ENCODE measurements around the gene PKIB.
"Not testable (repeated sequence)": the region's sequence is repeated elsewhere in the genome, so short reads cannot be mapped to it uniquely, and the experiment has no call there.

Gene PKIB

DNA sequence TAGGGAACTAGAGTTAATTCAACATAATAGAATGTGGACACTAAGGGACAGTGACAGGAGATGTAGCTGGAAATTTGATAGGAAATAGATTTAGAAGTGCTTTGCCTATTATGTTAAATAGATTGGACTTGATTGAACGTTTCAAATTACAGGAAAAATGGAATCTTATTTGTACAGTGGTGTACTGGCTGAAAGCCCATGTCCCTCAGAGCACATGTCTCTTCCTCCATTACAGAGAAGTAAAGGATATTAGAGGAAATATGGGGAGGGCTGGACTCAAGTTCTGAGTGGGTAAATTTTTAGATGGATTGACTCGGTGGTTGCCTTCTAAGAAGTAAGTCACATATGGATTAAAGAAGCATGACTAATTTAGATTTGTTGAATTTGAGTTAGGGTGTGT lies 11.4 kb downstream of the PKIB start:
- peak; percentile 11 for DNase-seq

DNA sequence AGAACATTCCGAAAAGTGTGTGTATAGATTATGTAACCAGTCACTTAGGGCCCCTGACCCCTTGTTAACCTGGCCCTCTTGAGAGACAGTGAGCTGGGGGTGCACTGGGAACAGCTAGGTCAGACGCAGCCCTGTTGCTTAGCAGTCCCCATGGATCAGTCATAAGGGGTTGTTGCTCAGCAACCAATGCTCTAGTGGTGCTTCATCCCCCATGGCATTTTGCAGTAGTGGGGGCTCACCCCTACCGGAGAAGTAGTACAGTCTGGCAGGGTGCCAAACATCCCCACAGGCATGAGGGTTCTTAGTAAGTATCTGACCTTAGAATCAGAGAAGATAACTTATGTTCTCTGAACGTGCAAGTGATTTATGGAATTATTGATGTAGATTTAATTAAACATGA lies 12.3 kb downstream of the PKIB start:
- peak; percentile 75 for DNase-seq

DNA sequence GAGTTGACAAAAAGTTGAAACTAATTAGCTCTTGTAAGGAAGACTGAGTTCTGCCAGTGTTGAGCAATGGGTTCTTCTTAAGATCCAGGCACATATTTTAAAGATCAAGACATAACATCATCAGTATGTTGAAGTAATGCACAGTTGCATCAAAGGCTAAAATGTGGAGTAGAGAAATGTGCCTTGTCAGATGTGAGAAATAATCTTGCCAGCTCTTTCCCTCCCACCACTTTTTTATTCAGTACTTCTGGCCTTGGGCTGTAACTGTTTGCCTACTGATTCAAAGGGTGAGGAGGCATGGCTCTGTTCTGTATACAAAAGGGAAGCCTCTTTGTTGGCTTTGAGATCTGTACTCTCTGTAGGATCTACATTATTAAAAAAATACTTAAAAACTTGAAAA lies 13.1 kb downstream of the PKIB start:
- no peak for DNase-seq

DNA sequence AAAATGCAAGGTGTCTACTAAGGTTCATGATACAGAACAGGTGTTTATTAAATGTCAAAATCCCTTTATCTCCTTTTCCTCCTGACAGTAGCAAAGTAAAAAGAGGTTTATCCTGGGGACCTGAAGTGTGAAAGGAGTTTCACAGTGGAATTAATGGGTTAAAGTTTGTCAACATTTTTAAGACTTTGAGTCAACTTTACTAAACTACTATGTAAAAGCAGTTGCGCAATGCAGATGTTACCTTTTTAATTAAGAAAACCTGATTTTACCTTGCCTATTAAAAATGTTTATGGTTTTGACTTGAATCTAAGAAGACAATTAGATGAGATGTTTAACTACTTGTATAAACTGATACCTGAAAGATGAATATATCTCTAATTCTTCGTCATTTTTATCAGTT lies 14.6 kb downstream of the PKIB start:
- no peak for DNase-seq

DNA sequence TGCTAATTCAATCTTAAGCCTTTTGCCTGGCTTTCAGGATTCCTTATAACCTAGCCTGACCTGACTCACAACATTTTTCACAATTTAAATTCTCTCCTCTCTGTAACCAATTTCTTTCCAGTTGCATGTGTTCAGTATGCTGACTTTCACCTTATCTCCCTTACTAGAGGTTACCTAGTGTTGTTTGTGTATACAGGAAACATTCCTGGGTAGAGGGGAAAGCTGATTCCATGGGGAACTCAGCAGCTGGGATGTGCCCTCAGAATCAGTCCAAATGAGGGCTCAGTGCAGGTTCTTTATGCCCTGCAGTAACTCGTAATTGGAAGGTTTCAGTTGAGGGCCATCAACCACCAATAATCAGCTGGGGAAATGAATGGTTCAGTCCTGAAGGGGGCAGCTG lies 18.5 kb downstream of the PKIB start:
- DNase-seq: no peak

DNA sequence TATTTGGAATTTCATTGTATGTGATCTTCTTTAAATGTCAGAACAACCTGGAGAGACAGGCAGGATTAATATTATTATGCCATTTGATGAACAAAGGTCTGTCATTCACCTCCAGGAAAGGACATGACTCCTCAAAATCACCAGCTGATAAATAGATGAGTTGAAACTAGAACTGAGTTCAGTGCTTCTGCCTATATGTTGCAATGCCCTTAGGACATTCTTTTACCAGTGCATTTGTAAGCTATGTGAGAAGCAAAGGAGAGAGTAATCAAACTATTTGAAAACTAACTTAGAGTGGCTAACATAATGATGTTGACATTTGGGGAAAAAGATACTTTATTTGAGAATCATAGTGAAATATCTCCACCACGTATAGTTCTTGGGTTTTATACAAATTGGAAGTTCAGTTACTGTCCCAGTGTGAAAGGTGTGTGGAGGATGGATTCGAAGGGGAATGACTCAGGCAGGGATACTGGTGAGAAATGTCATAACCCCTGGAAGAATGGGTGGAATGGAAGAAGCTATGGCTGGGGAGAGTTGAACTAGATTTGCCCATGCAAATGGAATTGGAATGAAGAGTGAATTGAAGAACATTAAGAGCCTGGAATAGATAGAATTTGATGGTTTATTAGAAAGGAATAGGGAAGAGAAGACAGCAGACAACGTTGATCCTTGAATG lies 21.5 kb downstream of the PKIB start:
- no peak for DNase-seq

DNA sequence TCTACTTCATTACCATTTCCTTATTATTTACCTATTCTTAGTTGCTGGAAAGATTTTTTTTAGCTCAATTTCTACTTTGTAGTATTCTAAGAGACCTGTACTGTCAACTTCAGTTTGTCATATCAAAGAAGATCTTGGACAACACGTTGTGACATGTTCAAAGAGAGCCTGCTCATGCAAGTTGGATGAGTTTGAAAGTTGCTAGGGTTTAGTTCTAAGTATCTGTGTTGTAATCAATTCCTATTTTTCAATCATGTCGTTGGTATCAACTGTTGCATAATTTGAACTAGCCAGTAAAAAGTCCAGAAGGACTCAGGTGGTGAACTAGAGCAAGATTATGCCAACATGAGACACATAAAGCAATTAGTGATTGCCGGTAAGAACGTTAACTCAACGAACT lies 30.2 kb downstream of the PKIB start:
- DNase-seq: no peak

DNA sequence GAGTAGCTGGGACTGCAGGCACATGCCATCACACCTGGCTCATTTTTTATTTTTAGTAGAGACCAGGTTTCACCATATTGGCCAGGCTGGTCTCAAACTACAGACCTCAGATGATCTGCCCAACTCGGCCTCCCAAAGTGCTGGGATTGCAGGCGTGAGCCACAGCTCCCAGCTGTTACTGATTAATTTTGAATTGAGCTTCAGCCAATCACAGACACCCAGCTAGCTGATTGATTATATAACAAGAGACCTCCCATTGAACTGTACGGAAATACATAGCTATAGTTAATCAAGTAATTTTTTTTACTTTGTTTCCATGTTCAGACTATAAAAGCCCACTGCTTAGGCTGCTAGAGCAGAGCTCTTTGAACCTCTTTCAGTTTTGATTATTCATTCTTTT lies 31.6 kb downstream of the PKIB start:
- DNase-seq: no peak

DNA sequence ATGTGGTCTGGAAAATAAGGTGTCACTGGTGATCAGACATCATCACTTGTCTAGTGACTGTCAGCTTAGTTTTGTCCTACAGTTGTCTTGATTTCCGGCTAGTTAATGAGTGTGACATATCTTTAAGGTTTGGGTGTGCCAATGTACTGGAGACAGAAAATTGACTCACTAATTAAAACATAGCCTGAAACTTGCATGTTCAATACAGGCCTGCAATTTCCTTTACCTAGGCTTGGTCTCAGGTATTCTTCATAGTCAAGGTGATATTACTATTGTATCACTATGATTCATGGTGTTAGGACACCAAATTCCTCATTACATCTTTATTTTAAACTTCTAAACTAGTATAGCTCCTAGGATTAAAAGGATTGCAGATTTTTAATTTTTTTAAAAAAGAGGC lies 32.4 kb downstream of the PKIB start:
- DNase-seq: not testable (repeated sequence)

DNA sequence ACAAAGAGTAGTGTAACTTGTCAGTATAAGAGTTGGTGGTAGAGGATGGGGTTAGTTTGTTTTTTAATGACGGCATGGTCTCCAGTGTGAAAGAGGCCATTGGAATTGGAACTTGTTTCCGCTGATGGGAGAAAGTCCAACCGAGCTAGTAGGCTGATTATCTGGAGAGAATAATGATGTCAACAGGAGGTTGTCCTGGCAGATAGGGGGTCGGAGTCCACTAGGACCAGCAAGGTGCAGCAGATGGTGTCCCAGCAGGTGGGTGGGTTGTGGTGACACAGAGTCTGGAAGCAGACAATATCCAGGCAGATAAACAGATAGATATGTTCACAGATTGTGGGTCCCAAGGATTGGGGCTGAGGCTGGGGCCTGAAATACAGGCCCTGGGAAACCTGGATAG lies 35.1 kb downstream of the PKIB start:
- no peak for DNase-seq

DNA sequence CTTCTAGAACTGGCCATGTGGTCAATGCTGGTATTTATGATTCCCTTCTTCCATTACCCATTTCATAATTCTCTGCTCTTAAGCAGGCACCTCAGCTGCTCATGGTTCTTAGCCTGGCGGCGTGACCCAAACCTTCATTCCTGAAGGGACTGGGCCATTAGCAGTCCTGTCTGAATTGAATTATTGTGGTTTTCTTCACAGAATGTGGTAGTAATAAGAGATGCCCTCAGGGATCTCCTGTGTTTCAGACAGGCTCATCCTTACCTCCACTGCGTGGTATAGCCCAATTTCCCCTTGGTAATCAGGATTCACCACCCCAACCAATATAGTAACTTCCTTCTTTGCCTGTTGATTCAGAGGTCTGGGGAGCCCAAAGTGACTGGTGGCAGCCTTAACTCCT lies 37.6 kb downstream of the PKIB start:
- DNase-seq: no peak

DNA sequence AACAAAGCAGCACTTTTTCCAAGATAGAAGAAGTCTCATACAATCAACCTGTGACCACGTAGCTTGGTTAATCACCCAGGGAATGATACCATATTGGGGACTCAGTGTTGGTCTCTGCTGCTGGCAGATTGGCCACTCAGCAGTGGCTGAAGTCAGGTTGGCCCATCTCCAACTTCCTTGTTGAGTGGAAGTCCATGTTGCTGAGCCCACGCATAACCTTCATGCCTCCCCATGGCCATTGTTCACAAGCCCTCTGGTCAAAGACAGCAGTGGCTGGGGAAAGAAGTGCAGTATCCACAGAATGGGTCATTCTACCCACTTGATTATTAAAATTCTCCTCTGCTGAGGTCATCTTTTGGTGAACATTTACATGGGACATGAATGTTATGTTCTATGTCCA lies 38.5 kb downstream of the PKIB start:
- DNase-seq: no peak

DNA sequence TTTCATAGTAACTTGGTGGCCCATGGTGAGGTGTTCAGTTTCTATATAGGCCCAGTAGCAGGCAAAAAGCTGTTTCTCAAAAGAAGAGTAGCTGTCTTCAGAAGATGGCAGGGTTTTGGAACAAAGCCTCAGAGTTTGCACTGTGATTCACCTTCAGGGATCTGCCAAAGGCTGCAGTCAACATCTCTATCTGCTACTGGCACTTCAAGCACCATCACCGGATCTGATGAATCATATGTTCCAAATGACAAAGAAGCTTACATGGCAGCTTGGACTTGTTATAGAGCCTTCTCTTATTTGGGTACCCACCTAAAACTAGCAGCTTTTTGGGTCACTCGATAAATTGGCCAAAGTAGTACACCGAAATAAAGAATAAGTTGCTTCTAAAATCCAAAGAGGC lies 39.5 kb downstream of the PKIB start:
- DNase-seq: no peak

DNA sequence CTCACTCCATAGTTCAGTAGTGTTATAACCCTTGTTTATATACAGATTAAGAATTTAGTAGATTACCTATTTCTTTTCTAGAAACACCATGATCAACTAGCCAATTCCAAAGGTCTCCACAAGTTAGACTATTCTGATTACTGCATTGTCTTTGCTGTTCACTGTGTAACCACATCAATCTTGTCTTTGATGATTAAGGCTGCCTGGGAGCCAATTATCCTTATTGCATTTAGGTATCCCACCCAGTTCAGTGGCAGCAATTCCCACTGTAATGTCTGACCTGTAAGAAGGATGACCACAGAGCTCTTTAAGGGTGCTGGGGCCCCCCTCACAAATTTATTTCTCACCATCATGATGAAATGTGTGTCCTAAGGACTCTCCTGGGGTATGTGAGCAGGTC lies 40.2 kb downstream of the PKIB start:
- no peak for DNase-seq

DNA sequence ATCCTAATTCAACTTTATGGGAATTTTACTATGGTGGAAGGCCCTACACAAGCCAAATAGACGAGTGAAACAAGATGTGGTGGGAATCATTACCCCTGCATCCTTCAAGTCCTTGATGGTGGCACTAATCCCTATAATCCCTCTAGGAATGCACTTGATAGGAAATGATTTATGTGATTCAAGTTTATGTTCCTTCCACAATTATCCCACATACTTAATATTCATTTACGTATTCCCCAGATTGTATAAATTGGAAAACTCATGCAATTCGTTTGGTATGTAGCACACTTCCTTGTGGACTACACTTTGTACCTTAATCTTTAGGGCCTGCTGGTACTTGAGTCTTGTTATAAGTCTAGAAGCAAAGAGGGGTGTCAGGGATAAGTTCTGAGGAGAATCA lies 40.8 kb downstream of the PKIB start:
- no peak for DNase-seq

DNA sequence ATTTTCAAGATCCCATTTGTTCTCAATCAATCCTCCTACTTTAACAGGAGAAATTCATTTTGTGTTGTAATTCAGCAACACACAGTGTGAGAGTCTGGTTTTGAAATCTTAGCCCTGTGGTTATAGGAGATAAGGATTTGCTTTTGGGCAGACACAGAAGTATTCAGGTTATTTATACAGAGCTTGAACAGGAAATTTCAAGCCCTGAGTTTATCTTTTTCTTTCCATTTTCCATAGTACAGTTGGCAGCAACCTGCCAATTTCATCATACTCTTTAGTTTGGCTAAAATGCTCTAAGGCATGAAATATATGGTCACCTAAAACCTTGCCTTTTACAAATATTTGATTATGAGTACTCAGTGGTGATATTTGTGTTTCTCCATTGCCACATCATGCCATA lies 41.4 kb downstream of the PKIB start:
- no peak for DNase-seq

DNA sequence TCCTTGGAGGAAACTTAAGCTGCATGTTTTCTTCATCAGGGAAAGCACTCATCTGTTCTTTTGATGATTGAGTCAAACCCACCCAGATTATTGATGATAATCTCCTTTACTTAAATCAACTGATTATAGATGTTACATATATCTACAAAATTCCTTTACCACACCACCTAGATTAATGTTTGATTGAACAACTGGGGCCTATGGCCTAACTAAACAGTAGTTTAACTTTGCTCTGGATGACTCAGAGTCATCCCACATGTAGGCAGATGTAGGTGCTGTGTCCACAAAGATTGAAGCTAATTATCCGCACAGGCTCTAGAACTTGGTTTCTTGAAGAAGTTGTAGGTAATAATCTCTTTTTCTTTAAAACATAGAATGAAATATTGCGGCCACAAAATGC lies 42.2 kb downstream of the PKIB start:
- DNase-seq: no peak

DNA sequence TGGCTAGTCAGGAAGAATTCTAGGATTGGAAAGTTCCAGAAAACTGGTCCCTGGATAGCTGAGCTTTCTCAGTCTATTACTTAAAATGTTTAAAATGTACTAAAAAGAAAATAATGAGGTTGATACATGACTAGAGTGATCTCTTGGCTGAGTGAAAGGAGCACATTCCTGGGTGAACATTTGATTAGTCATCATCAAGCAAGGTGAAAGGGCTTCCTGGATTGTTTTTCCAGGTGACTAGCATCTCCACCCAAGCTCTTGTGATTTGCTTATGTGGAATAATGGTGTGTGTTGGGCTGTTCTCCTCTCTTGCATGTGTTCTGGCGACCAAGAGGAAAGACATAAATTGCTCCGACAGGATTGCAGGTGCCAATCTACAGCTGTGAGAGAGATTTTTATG lies 42.9 kb downstream of the PKIB start:
- DNase-seq: no peak

DNA sequence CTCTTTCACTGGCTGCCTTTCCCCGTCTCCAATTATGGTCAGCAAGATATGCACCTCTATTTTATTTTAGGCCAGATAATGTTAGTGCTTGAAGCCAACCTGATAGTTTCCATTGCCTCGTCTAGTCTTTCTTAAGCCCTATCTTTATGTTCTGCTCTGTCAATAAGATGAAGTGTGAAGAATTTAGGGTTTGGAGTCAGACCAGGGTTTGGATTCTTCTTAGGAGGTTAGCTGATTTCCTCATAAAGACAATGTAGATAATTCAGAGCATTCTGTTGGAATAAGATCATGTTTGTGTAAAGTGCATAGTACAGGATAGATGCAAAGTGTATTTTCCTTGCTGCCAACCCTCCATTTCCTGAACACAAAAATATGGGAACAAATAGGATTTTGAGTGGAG lies 43.8 kb downstream of the PKIB start:
- no peak for DNase-seq

DNA sequence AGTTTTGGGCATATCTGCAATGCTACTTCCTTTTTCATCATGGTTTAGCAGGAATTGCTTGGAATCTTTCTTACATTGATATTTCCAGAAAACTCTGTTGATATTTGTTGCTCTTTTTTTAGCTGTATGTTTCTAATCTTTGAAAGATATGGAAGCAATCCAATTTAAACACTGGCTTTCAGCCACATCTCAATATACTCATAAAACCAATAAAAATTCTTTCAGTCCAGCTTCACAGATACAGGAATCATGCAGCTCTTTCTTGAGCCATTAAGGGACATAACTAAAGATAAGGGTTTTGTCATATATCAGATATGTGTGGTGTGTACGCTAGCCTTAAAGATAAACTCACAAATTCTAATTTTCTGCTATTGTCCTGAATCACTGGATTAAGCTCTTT lies 47.4 kb downstream of the PKIB start:
- no peak for DNase-seq

DNA sequence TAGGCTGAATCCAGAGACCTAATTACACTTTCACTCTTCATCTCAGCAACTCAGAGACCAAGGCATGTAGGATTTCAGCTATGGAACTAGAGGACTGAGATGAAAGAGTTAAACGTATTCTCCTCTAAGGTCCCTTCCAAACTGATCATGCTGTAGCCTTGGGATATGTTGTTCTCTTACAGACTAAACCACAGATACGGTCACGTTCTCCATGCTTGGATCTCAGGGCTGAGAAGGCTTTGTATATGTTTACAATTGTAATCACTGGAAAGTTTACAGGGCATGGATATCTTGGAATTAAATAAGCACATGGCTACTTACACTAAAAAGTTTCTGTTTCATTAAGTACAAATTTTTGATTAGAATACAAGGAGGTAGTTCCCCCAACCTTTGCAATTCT lies 50.1 kb downstream of the PKIB start:
- DNase-seq: no peak

DNA sequence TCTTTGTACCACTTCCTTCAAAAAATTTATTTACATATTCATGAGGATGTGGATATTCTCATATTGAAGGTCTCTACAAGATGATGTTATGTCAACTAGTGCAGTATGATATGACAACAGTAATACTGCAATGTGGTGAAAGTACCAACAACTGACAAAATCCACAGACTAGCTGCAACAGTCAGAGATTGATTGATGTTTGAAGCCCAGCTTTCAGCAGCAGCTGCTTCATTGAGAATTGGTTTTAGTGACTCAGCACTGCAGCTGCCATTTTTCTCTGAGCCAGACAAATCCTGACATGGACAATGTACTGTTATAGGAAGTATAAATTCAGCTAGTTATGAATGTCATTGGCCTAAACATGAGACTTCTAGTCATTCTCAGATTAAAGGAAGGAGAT lies 53.8 kb downstream of the PKIB start:
- DNase-seq: no peak

DNA sequence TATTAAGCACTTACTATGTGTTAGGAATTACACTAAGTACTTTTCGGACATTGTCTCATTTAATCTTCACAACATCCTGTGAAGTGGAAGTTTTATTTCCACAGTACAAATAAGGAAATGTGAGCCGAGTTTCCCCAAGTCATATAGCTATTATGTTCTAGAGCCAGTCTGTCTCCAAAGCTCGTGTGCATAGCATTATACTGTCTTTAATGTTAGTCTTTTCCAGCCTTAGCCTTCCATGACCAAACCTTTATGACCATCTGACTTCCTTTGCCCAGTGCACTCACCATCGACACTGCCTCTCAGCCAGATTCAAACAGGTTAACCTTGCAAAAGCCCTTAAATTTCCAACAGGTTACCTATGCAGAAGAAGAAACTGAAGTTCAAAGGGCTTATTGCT lies 55.7 kb downstream of the PKIB start:
- no peak for DNase-seq

DNA sequence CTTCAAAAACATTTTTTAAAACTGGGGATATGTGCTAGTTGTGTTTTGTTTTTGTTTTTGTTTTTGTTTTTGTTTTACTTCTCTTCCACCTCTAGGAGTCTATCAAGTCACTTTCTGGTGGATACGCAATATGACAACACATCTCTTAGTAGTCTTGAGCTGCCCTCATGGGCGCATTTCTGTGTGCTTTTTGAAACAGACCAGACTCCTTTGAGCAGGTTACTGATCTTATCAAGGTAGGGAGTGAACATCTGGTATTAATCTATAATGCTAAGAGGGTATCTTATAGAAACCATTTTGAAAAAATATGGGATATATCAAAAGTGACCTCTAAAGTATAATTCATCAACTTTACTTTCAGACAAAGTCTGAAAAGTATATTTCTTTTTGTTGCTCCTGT lies 56.2 kb downstream of the PKIB start:
- no peak for DNase-seq

DNA sequence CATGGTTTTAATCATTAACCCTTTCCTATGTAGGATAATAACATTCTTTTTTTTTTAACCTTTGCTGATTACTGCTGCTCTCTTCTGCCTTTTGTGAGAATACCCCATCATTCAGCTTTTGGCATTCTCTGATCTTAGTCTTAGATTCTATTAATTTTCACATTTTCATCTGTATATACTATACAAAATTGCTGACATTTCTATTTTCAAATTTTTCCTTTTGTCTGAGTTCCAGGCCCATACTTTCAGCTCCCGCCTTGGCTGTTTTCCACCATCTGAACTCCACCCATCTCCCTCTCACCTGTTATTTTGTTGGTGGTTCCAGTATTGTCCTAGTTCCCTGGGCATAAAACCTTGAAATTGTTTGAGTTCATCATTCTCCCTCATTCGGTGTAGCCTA lies 59.2 kb downstream of the PKIB start:
- DNase-seq: no peak

DNA sequence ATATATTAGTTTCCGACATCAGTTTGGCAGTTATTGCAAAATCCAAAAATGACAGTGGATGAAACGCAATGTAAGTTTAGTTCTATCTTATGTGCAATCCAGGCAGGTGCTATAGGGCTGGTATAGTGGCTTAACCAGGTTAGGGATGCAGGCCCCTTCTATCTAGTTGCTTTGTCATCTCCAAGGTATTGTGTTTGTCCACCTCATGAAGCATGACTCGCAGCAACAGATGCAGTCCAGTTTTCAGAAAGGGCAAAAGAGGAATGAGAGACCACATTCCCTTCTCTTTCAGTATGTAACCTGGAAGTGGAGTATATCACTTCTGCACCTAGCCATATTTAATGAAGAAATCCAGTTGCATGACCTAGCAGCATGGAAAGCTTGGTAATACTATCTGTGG lies 59.7 kb downstream of the PKIB start:
- no peak for DNase-seq
